Activated CD8-positive, alpha-beta T cell treated with anti-CD3 and anti-CD28 coated beads for 36 hours (primary cell): ENCODE measurements around the gene MAP2K5. TPM values are rescaled to one million over a fixed set of nuclear protein-coding genes. Genes with fewer than 3 reads are reported as not detected.

Experiments used
- ATAC-seq: fragments of 200-7000 bp; cut with Tn5 transposase; one replicate; pipeline ENCODE4 v1.10.0; 2021; ENCODE audit warnings: mild to moderate bottlenecking, moderate library complexity
- CTCF ChIA-PET: fragments of 350-600 bp; sonication (Branson Sonifier 250); formaldehyde crosslinking; loops from one replicate; lab custom pipeline; 2021; ENCODE audit warnings: antibody characterized with exemption; lab: Charles Lee
- POLR2A ChIA-PET: fragments of 350-600 bp; sonication (Branson Sonifier 250); formaldehyde crosslinking; loops from one replicate; lab custom pipeline; 2021; ENCODE audit warnings: antibody characterized with exemption; lab: Charles Lee
- DNase-seq: peaks from one replicate; pipeline ENCODE4 v3.0.0-alpha.2; 2020
- H3K27ac Mint-ChIP-seq: one replicate; pipeline ENCODE4 v1.8.0; 2021; ENCODE audit warnings: mild to moderate bottlenecking, mixed read lengths
- H3K27me3 Mint-ChIP-seq: one replicate; pipeline ENCODE4 v1.8.0; 2021; ENCODE audit warnings: mixed read lengths
- H3K36me3 Mint-ChIP-seq: one replicate; pipeline ENCODE4 v1.8.0; 2021; ENCODE audit warnings: low read depth, mixed read lengths
- H3K4me1 Mint-ChIP-seq: one replicate; pipeline ENCODE4 v1.8.0; 2021; ENCODE audit warnings: low read depth, mixed read lengths
- H3K4me3 Mint-ChIP-seq: one replicate; pipeline ENCODE4 v1.8.0; 2021; ENCODE audit warnings: mild to moderate bottlenecking, moderate library complexity, mixed read lengths
- H3K9me3 Mint-ChIP-seq: one replicate; pipeline ENCODE4 v1.8.0; 2021; ENCODE audit warnings: mixed read lengths
- CTCF ChIP-seq: fragments of 200-600 bp; IDR thresholded peaks from one replicate; pipeline ENCODE4 v1.8.0; 2022; ENCODE audit warnings: antibody characterized with exemption, mild to moderate bottlenecking
- intact Hi-C: fragments of 100-400 bp; cut with micrococcal nuclease; formaldehyde crosslinking; loops from one replicate; pipeline ENCODE4 v1.10.0; 2022
- total RNA-seq, 2 experiments: library from RNA; stranded (reverse); gene quantifications; one replicate each; pipeline ENCODE4 v1.2.3, GENCODE V29; 2021

The MAP2K5 gene
- total RNA-seq, 2 experiments from 2014 or later: 19.0 to 21.1 TPM

- no peak for ATAC-seq
- intact Hi-C loops: no loop called here
- POLR2A ChIA-PET: interaction anchor here (0.6 kb wide), 1 partner anchor 17 kb away, joined by 3 read pairs; no protein-coding TSS in a partner anchor
- Mint-ChIP-seq H3K36me3 (no peaks in the 10 kb centered on the region), H3K27me3 (no peaks in the 10 kb centered on the region), H3K4me1 (no peaks in the 10 kb centered on the region), H3K27ac (no peak overlapping the region), H3K4me3 (no peak overlapping the region), H3K9me3 (no peaks in the 10 kb centered on the region)
- TF ChIP-seq CTCF: no peak
- DNase-seq: no peak
- CTCF ChIA-PET: no interaction called here
These were observed 264.6 kb downstream of the MAP2K5 start for GRCh38 chr15:67807141-67807540.

- Mint-ChIP-seq H3K9me3 (no peaks in the 10 kb centered on the region), H3K27ac (no peak overlapping the region), H3K4me1 (no peaks in the 10 kb centered on the region), H3K36me3 (no peaks in the 10 kb centered on the region), H3K4me3 (no peak overlapping the region), H3K27me3 (no peaks in the 10 kb centered on the region)
- POLR2A ChIA-PET: no interaction called here
- CTCF ChIA-PET: no interaction called here
- ATAC-seq: no peak
- intact Hi-C loops: no loop called here
- TF ChIP-seq CTCF: no peak
- DNase-seq: no peak
These were observed 265.3 kb downstream of the MAP2K5 start for GRCh38 chr15:67807836-67808235.

GRCh38 chr15:67808821-67809220, 266.3 kb downstream of the MAP2K5 start:
- DNase-seq (no peak), ATAC-seq (no peak)
- H3K36me3 Mint-ChIP-seq: no peaks in the 10 kb centered on the region
- H3K4me3 Mint-ChIP-seq: no peak overlapping the region
- no peak overlapping the region for H3K27ac Mint-ChIP-seq
- CTCF ChIA-PET: interaction anchor here (1.0 kb wide), 1 partner anchor 352 kb away, joined by 4 read pairs; no protein-coding TSS in a partner anchor
- POLR2A ChIA-PET: no interaction called here
- intact Hi-C loops: no loop called here
- H3K27me3 Mint-ChIP-seq: no peaks in the 10 kb centered on the region
- no peak for TF ChIP-seq CTCF
- no peaks in the 10 kb centered on the region for H3K9me3 Mint-ChIP-seq
- no peaks in the 10 kb centered on the region for H3K4me1 Mint-ChIP-seq

- Mint-ChIP-seq H3K4me3 (no peak overlapping the region), H3K27me3 (no peaks in the 10 kb centered on the region), H3K36me3 (no peaks in the 10 kb centered on the region), H3K4me1 (no peaks in the 10 kb centered on the region), H3K9me3 (no peaks in the 10 kb centered on the region), H3K27ac (no peak overlapping the region)
- DNase-seq: no peak
- ATAC-seq: no peak
- CTCF ChIA-PET: no interaction called here
- POLR2A ChIA-PET: no interaction called here
- intact Hi-C loops: no loop called here
- TF ChIP-seq CTCF: no peak
These were observed 266.9 kb downstream of the MAP2K5 start for GRCh38 chr15:67809441-67809840.

GRCh38 chr15:67809866-67810265, 267.4 kb downstream of the MAP2K5 start:
- ChIA-PET CTCF (interaction anchor here (0.8 kb wide), 1 partner anchor 22 kb away, joined by 3 read pairs; no protein-coding TSS in a partner anchor), POLR2A (no interaction called here)
- no peaks in the 10 kb centered on the region for H3K4me1 Mint-ChIP-seq
- TF ChIP-seq CTCF: no peak
- H3K9me3 Mint-ChIP-seq: no peaks in the 10 kb centered on the region
- H3K4me3 Mint-ChIP-seq: no peak overlapping the region
- no peaks in the 10 kb centered on the region for H3K36me3 Mint-ChIP-seq
- no peaks in the 10 kb centered on the region for H3K27me3 Mint-ChIP-seq
- H3K27ac Mint-ChIP-seq: no peak overlapping the region
- intact Hi-C loops: no loop called here
- no peak for DNase-seq
- no peak for ATAC-seq
